GM18873 (cell line): ENCODE measurements around the gene ZNF473.

ENCODE experiments used
- ATAC-seq: cut with Tn5 transposase; IDR thresholded peaks from one replicate; pipeline ENCODE4 v1.9.1; 2021; ENCODE audit warnings: mild to moderate bottlenecking, moderate library complexity, moderate number of reproducible peaks; ENCODE audit not compliant: unreplicated experiment, low FRiP score

Gene ZNF473

DNA sequence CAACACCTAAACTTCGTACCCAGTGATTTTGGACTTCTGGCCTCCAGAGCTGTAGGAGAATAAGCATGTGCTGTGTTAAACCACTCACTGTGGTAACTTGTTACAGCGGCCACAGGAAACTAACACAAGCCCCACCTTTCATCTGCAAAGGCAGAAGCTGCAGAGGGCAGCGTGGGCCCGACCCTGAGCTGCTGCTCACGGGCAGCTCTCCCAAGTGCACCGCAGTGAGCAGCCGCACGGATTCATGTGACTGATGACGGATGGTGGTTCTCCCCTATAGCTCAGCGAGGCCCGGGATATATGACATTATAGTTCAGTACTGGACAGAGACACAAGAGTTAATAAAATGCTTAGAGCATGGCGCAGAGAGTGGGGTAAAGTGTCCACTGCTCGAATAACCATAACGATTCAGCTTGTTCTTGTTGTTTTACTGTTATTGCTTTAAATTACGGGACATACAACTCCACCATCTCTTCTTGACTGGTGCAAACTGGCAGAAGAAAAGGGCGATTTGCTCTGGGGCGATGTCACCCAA, 22.5 kb upstream of the ZNF473 start:
- ATAC-seq, result no peak

DNA sequence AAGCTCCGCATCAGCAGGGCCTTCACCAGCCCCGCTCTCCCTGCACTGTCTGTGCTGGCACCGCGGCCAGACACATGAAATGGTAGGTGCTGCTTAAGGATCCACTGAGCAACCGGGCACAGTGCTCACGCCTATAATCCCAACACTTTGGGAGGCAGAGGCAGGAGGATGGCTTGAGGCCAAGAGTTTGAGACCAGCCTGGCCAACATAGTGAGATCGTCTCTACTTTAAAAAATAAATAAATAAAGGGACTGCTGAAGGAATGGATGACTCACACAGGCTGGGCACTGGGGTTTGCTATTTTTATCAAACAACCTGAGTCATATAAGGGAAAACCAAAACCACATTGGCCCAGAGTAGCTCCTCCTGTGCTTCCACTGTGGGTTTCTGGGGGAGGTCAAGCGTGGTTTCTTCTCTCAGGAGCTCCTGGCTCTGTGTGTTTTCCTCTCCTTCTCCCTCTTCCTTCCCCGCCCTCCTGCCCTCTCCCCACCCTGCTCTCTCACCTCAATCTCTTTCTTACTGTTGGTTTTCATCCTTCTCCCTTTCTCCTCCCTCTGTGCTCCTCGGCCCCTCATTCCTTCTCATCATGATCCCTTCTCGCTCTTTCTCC, 21.9 kb upstream of the ZNF473 start:
- no peak for ATAC-seq

DNA sequence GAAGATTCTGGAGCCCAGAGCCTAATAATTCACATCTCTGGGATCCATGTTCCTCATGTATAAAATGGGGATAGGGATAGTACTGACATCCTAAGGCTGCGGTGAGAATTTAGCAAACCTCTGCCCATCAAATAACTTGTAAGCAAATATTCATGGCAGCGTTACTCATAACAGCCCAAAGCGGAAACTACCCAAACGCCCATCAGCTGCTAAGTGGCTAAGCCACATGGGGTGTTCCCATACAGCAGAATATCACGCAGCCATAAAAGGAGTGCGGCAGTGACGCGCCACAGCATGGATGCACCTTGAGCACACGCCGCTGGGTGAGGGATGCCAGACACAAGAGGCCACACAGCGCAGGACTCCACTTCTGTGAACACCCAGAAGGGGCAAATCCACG, 20.4 kb upstream of the ZNF473 start:
- no peak for ATAC-seq

DNA sequence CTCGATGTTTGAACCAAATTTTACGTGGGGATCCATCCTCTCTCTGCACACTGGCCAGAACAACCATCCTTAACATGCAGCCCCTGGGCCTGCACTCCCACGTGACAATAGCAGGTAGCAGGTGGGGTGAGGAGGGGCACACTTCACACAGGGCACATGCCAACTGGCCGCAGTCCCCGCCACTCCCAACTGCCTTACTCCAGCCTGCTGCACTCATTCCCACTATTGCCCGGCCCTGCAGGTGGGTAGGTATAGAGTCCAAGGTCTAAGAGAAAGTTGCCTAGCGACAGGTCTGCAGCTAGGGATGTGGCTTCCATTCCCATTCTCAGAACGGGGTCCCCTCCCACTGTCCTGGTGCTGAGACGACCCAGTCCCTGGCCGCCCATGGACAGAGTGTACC, 18.6 kb upstream of the ZNF473 start:
- ATAC-seq, result no peak

DNA sequence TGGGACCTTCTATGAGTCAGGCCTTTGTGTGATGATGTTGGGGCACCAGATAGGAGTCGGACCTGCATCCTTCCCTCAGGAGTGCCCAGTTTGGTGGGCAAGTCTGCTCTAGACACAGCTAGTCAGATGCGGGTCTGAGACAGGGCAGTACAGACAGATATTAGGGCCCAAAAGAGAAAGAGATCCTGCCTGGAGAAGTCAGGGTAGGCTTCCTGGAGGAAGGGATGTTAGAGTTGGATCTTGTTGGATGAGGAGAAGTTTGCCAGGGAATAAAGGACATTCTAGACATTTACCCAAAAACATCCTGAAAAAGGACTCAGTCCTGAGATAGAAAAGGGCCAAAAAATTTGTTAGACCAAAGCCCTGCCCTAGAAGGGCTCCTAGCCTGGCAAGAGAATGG, 17.9 kb upstream of the ZNF473 start:
- ATAC-seq, result no peak

DNA sequence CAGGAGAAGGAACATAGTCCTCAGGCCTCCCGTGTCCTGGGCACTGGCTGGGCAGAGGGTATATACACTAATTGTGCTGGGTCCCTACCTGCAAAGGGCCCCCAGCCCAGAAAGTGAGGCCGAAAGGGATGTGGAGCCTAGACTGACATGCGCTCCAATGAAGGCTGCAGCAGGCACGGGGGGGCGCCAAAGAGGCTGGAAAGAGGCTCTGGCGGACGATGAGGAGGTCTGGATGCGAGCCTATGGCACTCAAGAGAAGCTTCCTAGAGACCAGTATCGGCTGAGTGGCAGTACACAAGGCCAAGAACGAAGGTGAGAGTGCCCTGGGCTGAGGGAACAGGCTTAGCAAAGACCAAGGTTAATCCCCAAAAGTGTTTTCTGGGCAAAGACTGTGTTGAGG, 17.3 kb upstream of the ZNF473 start:
- no peak for ATAC-seq

DNA sequence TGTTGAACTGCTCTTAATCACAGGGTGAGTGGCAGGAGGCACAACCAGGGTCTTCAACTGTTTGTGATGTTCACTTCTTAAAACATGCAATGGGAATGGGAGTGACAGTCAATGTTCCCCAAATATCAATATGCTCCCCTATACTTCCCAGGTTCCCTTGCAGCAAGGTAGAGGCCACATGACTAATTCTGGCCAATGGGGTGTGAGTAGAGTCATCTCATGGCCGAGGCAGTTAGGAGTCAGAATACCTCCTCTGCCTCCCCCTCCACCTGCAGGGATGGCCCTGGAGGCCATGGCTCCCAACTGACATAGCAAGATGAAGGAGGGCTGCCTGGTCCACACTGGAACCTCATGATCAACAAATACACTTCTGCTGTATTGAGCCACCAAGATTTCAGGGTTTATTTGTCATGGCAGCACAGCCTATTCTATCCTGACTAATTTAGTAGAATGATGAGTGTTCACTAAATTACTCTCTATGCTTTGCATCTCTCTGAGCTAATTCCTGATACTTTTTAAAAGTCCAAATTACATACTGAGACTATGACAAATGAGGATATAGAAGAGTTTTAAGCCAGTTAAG, 9.5 kb upstream of the ZNF473 start:
- no peak for ATAC-seq

DNA sequence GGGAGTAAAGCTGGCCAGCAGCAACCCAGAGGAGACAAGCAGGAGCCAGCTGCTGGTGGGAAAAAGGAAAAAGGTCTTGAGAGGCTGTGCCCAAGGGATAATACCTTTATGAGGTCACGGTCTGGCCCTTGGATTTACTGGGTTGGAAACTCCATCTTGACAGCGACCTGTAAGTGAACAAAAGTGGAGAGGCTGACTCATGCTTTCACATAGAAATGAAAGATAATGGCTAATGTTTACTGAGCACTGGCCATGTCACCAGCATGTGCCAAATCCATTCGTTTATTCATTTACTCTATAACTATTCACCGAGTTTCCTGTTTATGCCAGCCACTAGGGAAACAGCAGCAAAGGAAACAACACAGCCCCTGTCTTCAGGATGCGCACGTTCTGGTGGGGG, 5.3 kb upstream of the ZNF473 start:
- ATAC-seq, result no peak

DNA sequence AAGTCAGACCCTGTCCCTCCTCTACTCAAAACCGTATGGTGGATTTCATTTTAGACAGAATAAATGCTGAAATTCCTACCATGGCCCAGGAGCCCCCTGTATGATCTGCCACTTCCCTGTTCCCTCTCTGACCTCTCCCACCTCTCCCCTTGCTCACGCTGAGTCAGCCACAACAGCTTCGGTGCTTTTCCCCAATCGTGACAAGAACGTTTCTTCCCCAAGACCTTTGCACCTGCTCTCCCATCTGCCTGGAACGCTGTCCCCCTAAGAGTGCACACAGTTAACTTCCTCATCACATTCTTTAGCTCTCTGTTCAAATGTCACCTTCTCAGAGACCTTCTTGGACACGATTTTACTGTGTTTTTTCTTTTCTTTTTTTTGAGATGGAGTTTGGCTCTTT, 3.0 kb upstream of the ZNF473 start:
- ATAC-seq, result no peak

DNA sequence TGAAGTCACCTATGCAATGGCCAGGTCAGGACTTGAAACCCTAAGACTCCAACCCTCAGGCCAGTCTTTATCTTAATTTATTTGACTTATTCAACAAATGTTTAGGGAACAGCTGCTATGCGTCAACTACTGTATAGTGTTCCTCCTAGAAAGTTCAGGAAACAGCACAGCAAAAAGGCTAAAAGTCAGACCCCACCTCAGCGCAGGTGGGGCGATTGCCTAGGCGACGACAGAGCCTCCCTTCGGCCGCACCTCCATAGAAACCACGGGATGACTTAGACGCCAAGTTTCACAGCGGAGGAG, 1.1 kb upstream of the ZNF473 start:
- no peak for ATAC-seq

DNA sequence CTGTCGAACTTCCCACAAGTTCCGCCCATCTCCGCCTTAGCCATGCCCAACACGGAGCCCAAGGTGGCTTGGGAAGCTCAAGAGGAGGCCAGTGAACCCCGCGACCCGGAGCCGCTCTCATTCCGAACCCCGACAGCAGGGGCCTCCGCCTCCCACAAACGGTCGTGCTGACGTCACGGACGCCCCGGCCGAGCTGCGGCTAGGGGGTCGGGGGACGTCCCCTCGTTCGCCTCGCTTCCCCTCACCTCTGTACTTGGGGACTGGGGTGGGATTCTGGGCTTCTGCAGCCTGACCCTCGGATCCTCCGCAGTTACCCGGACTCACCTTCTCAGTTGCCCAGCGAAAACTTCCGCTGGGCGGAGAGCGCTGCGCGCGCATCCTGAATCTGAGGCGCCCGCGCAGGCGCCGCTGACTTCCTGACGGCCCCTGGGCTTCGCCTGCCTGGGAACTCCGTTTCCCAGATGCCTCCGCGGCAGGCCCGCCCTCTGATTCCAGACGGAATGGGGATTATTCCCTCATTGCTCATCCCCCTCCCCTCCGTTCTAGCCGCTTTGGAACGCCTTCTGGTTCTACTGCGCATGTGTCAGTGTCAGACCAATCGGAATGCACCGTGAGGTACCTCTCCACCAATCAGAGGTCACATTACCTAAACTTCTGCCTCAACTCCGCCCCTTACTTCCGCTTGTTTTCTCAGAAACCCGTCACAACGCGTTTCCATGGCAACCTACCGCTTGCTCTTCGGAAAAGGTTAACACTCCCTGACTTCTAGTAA, 597 bp upstream of the ZNF473 start, which contains the start of gene VRK3:
VRK3 (minus strand) TSS at position 351 of the 772 bp plus-strand sequence. CDS start 9,210 bp downstream, outside the sequence.
- ATAC-seq, result peak; percentile 74

DNA sequence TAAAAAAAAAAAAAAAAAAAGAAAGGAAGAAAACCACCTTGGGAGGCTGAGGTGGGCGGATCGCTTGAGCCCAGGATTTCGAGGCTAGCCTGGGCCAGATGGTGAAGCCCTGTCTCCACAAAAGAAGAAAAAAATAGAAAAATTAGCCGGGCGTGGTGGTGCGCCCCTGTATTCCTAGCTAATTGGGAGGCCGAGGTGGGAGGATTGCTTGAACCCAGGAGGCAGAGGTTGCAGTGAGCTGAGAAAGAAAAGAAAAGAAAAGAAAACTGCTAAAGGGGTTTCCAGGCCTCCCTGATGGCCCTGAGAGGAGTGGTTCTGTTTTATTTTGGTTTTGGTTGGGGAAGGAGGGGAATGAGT, 723 bp downstream of the ZNF473 start:
- ATAC-seq, result no peak

DNA sequence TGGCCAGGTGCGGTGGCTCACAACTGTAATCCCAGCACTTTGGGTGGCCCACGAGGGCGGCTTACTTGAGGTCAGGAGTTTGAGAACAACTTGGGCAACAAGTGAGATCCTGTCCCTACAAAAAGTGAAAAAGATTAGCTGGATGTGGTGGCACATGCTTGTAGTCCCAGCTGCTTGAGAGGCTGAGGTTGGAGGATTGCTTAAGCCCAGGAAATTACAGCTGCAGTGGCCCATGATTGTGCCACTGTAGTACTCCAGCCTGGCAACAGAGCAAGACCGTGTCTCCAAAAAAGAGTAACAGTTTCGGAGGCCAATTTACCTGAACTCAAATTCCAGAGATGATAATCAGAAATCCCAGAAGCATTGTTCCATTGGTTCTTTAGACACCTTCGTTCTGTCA, 4.4 kb downstream of the ZNF473 start:
- no peak for ATAC-seq

DNA sequence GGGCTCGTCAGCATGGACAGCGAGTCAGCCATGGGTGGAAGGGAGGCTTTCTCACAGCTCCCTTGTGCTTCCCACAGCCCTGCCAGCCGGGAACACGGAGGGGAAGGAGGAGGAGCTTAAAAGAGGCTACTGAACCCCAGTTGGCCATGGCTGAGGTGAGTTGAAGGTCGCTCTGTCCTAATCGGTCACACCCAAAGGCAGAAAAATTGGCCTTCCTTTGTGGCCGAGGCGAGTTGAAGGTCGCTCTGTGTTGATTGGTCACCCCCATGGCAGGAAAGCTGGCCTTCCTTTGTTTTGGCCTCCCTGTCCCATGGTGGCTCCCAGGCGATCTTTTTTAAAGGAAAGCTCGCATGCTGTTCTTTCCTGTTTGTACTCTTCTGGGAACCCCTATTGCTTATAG, 5.1 kb downstream of the ZNF473 start:
- ATAC-seq, result no peak

DNA sequence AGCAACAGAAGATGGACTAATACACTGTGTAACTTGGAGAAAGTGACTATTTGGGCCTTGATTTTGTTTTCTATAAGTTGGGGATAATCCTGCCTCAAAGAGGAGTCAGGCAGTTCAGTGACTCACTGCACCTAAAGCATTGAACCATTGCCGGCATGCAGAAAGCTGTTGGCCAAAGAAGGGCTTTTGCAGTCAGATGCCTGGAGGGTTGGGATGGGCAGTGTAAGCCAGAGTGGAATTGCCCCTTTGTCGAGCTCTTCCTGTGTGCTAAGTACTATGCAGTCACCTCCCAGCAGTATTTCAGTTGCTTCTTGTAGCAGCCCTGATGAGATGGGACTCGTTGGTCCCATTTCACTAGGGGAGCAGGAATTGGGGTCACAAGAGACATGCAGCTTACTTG, 11.1 kb downstream of the ZNF473 start:
- ATAC-seq, result no peak

DNA sequence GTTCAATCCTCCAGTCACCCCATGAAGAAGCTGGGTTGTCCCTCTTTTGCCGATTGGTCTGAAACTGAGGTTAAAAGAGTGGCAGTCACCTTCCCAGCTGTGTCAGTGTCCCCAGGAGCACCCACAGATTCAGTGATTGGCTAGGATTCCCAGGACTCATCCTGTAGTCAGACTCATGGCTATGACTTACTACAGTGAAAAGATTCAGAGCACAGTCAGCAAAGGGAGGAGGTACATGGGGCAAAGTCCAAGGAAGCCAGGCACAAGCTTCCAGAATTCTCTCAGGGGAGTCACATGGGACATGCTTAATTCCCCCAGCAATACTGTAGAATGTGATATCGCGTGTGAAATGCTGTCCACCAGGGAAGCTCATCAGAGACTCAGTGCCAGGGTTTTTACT, 14.2 kb downstream of the ZNF473 start:
- no peak for ATAC-seq

DNA sequence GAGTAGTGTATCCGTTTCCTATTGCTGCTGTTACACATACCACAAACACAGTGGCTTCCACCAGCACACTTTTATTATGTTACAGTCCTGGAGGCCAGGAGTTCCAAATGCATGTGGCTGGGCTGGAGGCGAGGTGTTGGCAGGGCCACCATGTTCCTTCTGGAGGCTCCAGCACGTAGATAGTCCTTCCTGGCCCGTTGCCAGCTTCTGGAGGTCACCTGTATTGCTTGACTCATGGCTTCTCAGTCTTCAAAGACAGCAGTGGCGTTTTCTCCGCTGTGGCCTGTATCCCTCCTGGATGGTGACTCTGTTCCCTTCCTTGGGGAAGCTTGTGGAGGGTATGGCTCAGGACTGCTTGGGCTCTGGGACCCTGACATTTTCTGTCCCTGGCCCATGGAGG, 15.2 kb downstream of the ZNF473 start:
- ATAC-seq, result no peak

DNA sequence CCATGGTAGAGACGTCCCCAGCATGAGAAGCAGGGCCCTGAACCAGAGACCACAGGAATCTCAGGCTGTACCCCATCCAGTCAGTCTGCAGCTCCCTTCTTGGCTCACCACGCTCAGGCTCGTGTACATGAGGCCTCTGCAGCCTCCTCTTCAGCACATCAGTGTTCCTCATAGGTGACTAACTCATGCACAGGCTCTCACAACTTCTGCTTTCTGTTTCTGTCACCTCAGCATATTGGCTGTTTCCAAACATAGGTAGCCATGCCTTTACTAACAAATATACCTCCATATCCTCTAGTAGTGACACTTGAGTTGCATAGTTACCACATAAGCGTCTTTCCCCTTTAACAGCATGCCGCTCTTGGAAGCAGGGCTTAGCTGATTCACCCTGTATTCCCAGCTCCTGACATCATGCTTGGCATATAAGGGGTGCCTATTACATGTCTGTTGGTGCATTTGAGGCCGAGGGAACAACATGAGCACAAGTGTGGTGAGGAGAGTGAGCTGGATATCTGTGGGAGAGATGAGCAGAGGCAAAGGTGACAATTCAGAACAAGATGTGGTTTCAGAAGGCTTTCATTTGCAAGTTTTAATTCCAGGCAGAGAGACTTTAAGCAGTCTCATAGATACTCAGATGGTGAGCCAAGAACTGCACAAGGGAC, 16.7 kb downstream of the ZNF473 start:
- no peak for ATAC-seq

DNA sequence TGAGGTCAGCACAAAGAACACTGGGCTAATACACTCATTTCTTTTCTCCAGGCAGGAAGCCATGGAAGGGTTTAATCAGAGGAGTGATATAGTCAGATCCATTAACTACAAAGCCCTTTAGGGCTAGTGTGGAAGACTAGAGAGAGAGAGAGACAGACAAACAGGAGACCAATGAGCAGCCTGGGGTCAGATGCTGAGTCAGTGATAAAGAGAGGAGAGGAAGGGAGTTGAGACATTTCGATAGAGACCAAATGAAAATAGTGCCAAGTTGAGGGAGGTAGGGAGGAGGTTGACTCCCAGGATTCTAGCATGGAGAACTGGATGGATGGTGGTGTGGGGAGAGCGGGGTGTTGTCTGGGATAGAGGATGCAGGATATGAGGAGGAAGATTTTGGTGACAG, 18.2 kb downstream of the ZNF473 start:
- no peak for ATAC-seq

DNA sequence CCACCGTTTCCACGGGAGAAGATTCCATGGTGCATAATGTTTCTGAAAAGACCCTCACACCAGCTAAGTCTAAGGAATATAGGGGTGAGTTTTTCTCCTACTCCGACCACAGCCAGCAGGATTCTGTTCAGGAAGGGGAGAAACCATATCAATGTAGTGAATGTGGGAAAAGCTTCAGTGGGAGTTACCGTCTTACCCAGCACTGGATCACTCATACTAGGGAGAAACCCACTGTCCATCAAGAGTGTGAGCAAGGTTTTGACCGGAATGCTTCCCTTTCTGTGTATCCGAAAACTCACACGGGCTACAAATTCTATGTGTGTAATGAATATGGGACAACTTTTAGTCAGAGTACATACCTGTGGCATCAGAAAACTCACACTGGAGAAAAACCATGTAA, 19.1 kb downstream of the ZNF473 start:
- no peak for ATAC-seq
